Kidney glomerular epithelial cell (primary cell): ENCODE data around the gene PUM1.

Source experiments
- DNase-seq: peaks from one replicate; lab custom pipeline; 2025; lab: John Stamatoyannopoulos, UW

Gene PUM1

DNA sequence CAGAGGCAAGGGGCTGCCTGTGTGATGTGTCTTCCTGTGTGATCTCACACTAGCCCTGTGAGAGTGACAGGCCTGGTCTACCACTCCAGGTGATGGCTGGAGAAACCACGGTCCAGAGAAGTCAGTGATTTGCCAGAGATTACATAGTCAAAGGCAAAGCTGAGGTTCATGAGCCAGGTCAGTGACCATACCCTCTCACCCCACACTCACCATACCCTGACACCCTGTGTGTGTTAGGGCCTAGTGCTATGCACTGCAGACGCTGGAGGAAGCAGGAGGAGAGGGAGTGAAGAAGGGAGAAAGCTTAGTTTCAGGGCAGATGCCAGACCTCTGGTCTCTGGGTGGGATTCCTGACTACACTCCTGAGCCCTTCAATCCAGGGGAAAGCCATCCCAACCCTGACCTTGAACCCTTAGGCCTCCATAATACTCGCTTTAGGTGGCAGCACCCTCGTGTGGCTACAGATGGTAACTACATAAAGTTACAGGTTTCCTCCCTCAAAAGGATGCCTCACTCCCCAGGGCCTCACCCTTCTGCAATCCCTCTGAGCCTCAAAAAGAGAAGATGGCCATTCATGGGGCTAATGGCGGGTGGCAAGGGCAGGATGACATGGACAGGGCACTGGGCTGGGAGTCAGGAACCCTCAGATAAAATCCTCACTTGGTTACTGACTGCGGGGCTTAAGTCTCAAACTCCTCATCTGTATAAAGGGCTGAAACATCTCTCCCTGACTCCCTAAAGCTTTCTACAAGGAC, 136.2 kb downstream of the PUM1 start:
- DNase-seq: peak; percentile 48

DNA sequence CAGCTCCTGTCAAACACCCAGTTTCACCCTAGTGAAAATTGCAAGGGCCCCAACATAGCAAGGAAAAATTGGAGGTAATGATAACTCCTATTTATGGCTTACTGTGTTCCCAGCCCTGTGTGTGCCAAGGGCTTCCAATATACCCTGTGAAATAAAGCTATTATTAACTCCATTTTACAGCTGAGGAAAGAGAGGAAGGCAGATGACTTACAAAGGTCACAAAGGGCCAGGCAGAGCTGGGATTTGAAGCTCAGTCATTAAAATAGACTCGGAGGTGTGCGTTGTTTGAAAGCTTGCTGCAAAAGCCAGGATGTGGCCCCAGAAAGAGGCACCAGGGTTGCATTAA, 136.8 kb downstream of the PUM1 start:
- DNase-seq: no peak

DNA sequence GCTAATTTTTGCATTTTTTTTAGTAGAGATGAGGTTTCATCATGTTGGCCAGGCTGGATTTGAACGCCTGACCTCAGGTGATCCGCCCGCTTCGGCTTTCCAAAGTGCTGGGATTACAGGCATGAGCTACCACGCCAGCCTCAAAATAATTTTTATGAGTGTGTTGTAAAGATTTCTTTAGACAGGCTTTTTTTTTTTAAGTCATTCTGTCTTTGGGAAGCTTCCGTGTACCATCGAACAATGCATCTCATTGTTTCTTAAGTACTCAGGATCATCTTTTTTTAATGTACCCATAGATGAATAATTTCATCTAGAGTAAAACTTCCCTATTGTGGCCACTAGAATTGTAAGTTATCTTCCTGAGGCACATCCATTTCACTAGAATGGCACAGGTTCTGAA, 137.3 kb downstream of the PUM1 start:
- no peak for DNase-seq

DNA sequence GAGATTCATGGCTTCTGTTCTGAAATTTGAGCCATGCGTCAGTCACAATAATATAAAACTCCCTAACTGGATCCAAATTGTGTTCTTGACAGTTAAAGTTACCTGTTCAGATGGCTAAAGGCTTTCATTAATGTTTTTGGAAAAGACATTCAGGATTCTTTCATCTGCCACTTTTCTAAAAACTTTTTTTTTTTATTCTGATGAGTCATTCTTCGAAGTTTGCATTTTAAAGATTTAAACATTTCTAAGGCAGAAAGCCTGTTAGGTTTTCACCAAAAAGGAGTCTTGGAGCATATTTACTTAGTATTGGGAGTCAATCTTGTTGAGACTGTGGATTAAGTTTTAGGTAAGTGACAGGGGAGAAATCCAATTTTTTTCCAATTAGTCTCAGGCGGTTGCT, 138.1 kb downstream of the PUM1 start:
- DNase-seq: no peak

DNA sequence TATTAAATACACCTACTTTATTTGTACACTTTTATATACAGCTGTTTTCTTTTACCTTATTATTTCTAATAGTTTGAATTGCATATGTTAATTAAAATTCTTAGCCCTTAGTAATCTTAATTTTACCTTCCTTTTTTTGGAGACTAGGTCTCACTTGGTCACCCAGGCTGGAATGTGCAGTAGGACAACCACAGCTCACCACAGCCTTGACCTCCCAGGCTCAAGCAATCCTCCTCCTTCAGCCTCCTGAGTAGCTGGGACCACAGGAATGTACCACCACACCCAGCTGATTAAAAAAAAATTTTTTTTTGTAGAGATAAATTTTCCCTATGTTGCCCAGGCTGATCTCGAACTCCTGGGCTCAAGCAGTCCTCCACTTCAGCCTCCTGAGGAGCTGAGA, 141.9 kb downstream of the PUM1 start:
- no peak for DNase-seq

DNA sequence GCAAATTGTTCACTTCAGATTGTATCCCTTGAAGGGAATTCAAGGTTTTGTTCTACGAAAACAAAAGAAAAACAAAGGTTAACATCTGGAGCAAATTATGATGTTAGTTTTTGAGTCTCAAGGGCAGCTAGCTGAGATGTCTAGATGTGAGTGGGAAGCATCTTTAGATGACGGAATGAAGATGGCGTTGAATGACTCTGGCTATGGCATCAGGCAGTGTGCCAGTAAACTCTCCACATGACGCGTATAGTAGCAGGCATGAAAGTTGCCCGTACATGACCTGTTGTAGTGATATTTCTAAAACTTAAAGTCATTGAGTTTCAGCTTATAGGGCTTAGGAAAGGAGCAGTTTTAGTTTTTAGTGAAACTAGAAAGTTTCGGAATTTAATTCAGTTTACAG, 144.7 kb downstream of the PUM1 start:
- DNase-seq: no peak

DNA sequence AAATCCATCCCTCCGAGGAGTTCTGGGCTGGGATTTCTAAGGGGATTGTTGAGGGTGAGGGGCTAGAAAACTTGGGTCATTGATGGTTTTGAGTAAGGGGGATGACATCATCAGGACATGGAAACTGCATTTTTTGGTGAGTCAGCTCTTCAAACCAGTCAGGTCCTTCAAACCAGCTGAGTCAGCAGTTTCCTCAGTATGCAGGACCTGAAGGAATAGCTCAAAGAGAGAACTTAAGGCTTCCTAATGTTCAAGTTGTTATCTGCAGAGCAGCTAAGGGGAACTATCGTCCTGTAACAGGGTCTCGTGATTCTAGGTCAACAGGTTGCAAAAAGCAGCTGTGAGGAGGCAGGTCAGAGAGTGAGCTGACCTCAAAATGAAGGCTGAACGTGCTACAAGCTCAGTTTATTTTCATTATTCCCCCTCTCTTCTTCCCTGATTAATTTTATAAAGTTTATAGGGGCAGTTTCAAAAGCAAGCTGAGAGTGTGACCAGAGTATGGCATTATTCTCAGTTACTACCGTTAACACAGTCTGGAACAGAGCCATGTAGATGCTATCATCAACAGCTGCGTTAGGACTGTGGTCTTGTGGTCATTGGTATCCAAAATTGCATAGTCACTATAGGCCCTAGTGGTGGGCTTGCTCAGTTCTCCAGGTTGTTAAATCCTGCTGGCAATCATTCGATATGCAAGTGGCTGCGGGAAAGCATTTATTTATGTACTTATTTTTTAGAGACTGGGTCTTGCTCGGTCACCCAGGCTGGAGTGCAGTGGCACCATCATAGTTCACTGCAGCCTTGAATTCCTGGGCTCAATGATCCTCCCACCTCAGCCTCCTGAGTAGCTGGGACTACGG, 146.3 kb downstream of the PUM1 start:
- DNase-seq: no peak

DNA sequence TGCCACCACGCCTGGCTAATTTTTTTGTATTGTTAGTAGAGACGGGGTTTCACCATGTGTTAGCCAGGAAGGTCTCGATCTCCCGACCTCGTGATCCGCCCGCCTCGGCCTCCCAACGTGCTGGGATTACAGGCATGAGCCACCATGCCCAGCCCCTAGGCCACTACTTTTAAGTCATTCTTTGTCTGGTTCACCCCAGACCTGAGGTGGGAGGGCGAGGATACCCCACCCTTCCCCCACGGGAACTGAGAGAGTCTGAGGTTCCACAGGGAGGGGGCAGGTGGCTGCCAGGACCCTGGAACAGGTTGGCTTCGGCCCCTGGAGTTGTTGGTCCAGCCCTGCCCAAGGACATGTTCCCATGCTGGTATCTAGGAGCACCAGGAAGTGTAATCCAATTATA, 149.2 kb downstream of the PUM1 start:
- DNase-seq: no peak

DNA sequence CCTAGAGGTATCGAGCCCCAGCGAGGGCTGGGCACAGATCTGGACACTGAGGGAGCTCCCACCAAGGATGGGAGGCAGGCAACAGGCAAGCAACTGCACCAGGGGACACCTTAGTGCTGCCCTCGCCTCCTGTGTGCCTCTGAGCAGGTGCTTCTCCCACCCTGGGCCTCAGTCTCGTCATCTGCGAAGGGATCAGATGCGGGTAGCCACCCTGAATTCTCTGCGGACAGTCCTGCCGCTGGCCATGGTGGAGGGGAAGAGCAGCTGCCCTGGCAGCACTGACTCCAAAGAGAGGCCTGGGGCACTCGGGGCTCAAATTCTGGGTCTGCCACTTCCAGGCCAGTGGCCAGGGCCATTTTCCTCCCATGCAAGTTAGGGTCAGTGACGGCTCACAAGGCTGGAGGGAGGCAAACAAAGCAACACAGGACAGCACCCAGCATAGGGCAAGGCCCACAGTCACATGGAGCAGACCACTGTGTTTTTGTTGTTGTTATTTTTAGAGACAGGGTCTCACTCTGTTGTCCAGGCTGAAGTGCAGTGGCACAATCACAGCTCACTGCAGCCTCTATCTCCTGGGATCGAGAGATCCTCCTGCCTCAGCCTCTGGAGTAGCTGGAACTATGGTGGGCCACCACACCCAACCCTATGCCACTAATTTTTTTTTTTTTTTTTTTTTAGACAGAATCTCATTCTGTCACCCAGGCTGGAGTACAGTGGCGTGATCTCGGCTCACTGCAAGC, 149.9 kb downstream of the PUM1 start:
- DNase-seq: no peak

DNA sequence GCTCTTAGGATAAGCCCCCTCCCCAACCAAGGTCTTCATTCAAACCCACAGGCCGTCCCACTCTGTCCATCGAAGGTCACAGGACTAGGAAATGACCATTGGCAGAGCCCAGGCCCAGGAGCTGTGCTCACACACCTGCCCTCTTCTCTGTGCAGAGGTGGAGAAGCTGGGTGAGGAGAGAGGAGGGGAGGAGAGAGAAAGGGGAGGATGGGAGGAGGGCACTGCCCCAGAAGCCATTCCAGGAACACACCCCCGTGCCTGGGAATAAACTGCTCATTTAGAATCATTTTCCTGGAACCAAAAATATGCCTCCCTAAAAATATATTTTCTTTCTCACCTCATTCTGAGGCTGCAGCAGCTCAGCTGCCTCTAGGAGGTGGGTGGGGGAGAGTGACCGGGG, 150.6 kb downstream of the PUM1 start:
- no peak for DNase-seq

DNA sequence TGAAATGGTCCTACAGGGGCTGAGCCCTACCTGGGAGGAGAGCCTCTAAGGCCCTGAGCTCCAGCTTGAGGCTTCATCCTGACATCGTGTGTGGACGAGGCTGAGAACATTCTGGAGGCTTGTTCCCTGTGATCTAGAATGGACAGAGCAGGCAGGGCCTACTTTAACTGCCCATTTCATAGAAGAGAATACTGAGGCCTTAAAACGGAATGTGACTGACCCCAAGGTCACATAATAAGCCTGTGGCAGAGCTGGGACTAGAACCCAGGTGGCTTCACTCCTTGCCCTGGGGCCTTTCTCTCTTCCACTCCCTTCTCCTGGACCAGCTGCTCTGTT, 151.0 kb downstream of the PUM1 start:
- DNase-seq: no peak

DNA sequence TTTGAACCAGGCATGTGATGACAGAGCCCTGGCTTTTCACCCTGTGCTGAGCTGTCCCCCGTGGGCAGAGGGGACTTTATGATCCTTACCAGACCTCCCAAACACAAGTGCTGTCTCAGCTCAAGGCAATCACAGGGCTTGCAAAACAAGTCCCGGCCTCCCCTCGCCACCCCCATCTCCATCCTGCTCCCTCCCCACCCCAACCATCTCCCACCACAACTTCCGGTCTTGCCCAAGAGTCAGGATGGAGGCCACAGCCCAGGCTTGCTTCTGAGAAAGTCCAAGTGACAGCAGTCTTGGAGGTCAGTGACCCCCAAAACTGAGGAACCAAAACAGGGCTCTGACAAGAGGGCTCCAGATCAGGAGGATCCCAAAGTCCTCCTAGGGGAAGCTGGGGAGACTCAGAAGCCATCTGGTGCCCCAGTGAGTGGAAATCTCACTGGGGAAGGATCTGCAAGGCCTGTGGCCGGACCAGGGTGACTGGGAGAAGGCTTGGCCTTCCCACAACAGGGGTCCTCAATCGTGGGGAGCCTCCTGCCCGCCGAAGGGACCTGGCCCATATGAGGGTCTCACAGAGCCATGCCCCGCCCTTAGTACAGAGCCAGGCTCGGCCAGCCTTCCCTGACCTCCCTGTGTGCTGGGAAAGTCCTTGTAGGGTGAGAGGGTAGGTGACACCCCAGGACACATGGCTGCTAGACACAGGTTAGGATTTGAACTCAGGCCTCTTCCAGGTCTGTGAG, 152.4 kb downstream of the PUM1 start:
- no peak for DNase-seq

DNA sequence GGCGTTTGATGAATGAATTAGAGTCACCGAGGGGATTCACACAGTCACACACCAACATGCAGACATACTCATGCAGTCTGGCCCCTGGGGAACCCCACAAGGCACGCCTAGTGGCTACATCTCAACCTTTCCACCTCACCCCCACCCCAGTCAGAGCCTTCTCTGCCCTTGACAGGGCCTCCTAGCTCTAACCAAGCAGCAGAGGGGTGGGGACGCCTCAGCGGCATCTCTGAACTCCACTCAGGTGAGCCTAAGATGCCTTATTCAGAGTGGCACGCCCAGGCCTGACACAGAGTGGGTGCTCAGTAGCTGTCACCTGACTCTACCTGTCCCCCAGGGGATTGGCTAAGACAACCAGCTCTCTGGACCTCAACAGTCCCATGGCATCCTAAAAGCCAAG, 153.3 kb downstream of the PUM1 start:
- no peak for DNase-seq

DNA sequence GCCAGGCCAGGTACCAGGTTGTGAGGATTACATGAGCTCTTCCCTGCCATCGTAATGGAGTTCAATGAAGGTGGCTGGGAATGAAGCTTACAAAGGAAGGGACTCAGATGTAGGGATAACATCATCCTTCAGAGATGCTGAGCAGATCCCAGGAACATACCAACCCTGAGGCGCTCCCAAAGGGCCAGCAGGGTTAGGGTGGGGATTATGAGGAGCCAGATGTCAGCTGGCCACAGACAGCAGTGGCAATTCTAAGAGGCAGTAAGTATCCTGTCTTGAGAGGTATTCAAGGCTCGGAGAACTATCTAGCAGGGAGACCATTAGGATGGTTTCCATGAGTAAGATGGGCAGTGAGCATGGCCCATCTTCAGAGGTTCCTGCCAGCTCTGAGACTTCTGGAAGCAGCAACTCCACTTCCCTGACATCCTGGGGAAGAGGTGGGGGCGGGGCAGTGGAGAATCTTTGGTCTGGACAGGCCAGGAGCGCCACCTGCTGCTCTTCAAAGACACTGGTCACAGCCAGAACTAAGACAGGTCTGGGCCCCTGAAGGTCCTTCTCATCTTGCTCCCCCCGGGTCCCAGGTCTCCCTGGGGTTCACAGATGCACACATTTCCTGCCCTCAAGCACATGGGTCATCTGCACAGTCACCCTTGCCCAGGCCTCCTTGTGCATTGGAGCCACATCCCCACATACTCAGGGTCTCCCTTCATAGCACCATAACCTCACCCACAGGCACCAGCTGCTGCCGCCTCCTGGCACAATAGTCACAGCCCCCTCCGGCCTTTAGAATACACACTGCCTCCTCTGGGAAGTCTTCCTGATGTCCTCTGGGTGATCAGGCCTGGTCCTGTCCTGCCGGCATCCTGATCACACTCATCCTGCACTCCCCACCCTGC, 154.2 kb downstream of the PUM1 start:
- peak; percentile 67 for DNase-seq

DNA sequence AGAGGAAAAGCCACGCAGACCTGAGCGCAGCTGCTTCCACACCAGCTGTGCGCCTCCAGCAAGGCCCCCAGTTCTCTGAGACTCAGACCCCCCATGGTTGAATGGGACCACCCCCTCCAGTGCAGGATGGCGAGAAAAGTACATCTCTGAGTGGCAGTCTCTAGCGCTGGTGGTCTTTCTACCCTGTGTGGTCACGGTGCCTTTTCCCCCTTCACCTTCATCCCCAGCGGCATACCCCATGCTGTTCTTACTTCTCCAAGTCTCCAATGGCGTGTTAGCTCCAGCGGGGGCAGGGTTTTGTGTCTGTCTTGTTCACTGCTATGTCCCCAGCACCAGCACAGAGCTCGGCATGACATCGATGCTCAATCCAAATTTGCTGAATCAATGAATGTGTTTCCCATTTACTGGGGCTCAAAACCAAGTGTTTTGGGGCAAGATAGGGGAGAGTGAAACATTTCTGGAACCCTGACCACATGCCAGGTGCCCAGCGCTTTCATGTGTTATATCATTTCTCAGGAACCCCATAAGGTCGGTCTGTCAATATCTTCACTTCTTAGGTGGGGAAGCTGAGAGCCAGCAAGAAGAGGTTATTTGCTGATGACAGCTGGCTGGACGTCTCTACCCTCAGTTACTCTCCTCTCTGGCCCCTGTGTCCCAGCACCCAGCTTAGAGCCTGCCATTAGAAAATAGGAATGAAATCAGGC, 156.0 kb downstream of the PUM1 start:
- DNase-seq: no peak

DNA sequence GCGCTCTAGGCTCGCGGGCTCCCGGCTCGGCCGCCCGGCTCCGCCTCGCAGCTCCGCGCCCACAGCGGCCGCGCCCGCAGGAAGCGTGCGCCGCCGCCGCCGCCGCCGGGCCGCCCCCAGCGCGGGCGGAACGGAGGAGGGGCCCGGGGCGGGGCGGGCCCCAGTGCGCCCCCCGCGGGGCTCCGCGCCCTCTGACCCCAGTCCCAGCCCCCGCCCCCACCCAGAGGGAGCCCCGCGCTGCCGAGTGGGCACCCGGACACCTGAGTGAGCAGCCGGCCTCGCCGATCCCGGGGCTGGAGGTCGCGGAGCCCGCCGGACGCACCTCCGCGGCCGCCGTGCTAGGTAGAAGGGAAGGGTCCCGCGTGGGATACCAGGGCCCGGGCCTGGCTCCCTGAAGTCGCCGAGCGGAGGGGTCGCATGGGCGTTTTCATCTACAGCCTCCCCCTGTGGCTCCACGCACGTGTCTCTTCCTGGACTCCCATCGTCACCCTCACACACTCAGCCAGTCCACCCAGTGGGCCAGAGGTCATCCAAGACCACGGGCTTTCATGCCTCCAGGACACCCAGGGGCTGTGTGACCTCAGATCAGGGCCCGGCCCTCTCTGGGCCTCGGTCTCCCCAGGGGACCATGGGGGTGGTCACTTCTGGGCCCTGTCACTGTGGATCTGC, 156.7 kb downstream of the PUM1 start, which contains the start of gene SDC3:
SDC3 (minus strand) TSS at position 63 of the 669 bp plus-strand sequence. CDS start 172 bp downstream, outside the sequence.
- DNase-seq: no peak

DNA sequence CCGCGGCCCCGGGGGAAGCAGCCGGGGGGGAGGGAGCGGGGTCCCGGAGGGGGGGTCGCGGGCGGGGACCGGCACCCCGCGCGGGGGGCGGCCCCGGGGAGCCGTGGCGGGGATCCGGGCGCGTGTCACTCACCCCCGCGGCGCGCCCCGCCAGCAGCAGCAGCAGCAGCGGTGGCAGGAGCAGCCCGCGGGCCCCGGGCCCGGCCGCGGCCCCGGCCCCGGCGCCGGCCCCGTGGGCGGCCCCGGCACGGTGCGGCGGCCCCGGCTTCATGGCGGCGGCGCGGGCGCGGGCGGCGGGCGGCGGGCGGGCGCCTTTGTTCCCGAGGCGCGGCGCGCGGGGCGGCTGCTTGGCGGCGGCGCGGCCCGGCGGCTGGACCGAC, 157.2 kb downstream of the PUM1 start:
- no peak for DNase-seq

DNA sequence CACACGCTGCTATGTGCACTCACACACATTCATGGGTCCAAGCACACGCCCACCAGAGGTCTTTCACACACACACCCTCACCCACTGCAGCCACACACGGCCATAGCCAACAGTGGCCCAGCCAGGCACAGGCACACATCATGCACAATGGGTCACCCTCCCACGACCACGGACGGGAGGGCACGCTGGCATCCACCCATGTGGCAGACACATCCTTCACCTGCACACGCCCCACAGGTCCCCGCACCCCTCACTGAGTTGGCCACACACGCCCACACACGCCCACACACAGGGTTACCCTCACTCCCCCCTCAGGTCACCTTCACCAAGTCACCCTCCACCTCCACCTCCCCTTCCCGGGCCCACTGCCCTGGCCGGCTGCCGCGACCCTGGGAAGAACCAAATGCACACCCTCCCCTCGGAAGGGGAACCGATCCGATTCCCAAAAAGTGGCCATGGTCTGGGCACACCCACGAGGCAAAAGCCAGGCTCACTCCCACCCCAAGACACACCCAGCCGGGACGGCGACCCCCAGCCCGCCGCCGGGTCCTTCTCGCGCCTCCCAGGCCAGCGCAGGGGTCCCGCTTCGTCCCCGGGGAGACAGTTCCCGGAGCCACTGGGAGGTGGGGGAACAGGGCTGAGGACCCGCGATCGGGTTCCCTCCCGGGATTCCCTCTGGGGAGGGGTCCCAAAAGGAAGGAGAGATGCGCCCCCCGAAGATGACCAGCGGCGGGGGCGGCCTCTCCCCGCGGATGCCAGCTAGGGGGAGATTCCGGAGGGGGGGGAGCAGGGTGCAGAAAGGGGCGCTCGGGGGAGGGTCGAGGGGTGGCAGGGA, 157.8 kb downstream of the PUM1 start:
- DNase-seq: no peak
